Endometrial microvascular endothelial cells (primary cell): Measurements from ENCODE around the gene TBC1D32. TPM values are rescaled to one million over a fixed set of nuclear protein-coding genes. Genes with fewer than 3 reads are reported as not detected.
"Not testable (repeated sequence)": the region's sequence is repeated elsewhere in the genome, so short reads cannot be mapped to it uniquely, and the experiment has no call there.

Experiments used
- in situ Hi-C: cut with HindIII; loops from 2 replicates; pipeline ENCODE4 v1.10.0; 2017; ENCODE audit warnings: low sequenced_read_pairs, low pct_unique_long_range_greater_than_20kb; ENCODE audit errors: inconsistent ontology term
- total RNA-seq: library from RNA; depleted of rRNA; stranded (reverse); fragments of >200 nt; gene quantifications from one replicate; pipeline ENCODE4 v1.2.3, GENCODE V29; 2015; ENCODE audit errors: inconsistent ontology term

Gene TBC1D32
- total RNA-seq, 1 donor from 2014 or later = 3.4 TPM

- in situ Hi-C loops = no loop called here
Measured at GRCh38 chr6:121158891-121159290, 175.4 kb downstream of the TBC1D32 start.

GRCh38 chr6:121158438-121158837 is 175.8 kb downstream of the TBC1D32 start:
- in situ Hi-C loops = no loop called here

- in situ Hi-C loops = no loop called here
Measured at GRCh38 chr6:121157906-121158305, 176.4 kb downstream of the TBC1D32 start.

GRCh38 chr6:121143476-121143875 is 190.8 kb downstream of the TBC1D32 start:
- in situ Hi-C loops = no loop called here

- in situ Hi-C loops = no loop called here
Measured at GRCh38 chr6:121142093-121142492, 192.2 kb downstream of the TBC1D32 start.

GRCh38 chr6:121135425-121135824 is 198.9 kb downstream of the TBC1D32 start:
- in situ Hi-C loops = no loop called here

- in situ Hi-C loops = no loop called here
Measured at GRCh38 chr6:121134922-121135321, 199.4 kb downstream of the TBC1D32 start.

GRCh38 chr6:121124600-121124999 is 209.7 kb downstream of the TBC1D32 start:
- in situ Hi-C loops = no loop called here

- in situ Hi-C loops = no loop called here
Measured at GRCh38 chr6:121112356-121112755, 221.9 kb downstream of the TBC1D32 start.

GRCh38 chr6:121110733-121111132 is 223.5 kb downstream of the TBC1D32 start:
- in situ Hi-C loops = no loop called here

- in situ Hi-C loops = no loop called here
Measured at GRCh38 chr6:121106962-121107361, 227.3 kb downstream of the TBC1D32 start.

GRCh38 chr6:121105461-121105860 is 228.8 kb downstream of the TBC1D32 start:
- in situ Hi-C loops = no loop called here

GRCh38 chr6:121093928-121094327 is 240.4 kb downstream of the TBC1D32 start:
- in situ Hi-C loops = no loop called here

- in situ Hi-C loops = no loop called here
Measured at GRCh38 chr6:121090492-121090891, 243.8 kb downstream of the TBC1D32 start.

- in situ Hi-C loops = no loop called here
Measured at GRCh38 chr6:121086876-121087275, 247.4 kb downstream of the TBC1D32 start.

- in situ Hi-C loops = no loop called here
Measured at GRCh38 chr6:121076119-121076518, 258.2 kb downstream of the TBC1D32 start.

GRCh38 chr6:121068749-121069148 is 265.5 kb downstream of the TBC1D32 start:
- in situ Hi-C loops = not testable (repeated sequence)

- in situ Hi-C loops = no loop called here
Measured at GRCh38 chr6:121067381-121067780, 266.9 kb downstream of the TBC1D32 start.

- in situ Hi-C loops = no loop called here
Measured at GRCh38 chr6:121064345-121064744, 269.9 kb downstream of the TBC1D32 start.

- in situ Hi-C loops = no loop called here
Measured at GRCh38 chr6:121055572-121056163, 278.6 kb downstream of the TBC1D32 start.

- in situ Hi-C loops = not testable (repeated sequence)
Measured at GRCh38 chr6:121048593-121048992, 285.7 kb downstream of the TBC1D32 start.
